SK-N-SH (cell line): ENCODE results near the gene PCYT1B. TPM values are rescaled to one million over a fixed set of nuclear protein-coding genes. Genes with fewer than 3 reads are reported as not detected.

Experiments
- CTCF ChIA-PET: fragments of 300-600, 350-600 bp; formaldehyde crosslinking; extraction: SDS; loops from one replicate; lab custom pipeline; 2021; lab: Yijun Ruan, JAX
- POLR2A ChIA-PET: fragments of 350-600 bp; sonication (Branson Sonifier 250); formaldehyde crosslinking; extraction: SDS; loops from one replicate; lab custom pipeline; 2020; ENCODE audit warnings: antibody characterized with exemption, inconsistent platforms; lab: Yijun Ruan, JAX
- DNase-seq: peaks from one replicate; pipeline ENCODE4 v3.0.0; 2012
- H2AFZ ChIP-seq: fragments of 200-600 bp; sonication (generic); 2 replicates; pipeline ENCODE4 v1.8.1; 2016; ENCODE audit warnings: antibody characterized with exemption, mild to moderate bottlenecking, low read depth
- H3F3A ChIP-seq: fragments of 200-600 bp; sonication (generic); replicated peaks from 2 replicates; pipeline ENCODE3; 2016; ENCODE audit warnings: antibody characterized with exemption, mild to moderate bottlenecking; ENCODE audit not compliant: insufficient read depth
- H3K27ac ChIP-seq, 2 experiments: fragments of 200-500 bp in 1 of 2; fragments of 200-600 bp in 1 of 2; sonication (Bioruptor generic) in 1 of 2; sonication (generic), shearing (Covaris generic) in 1 of 2; 2 replicates each; pipeline versions ENCODE4 v1.5.1 to v1.6.1; 2014 to 2016; ENCODE audit warnings: low read depth in 2 of 2, inconsistent platforms in 1 of 2, low read length in 1 of 2, mild to moderate bottlenecking in 1 of 2, mixed read lengths in 1 of 2
- H3K27me3 ChIP-seq: fragments of 200-600 bp; sonication (generic), shearing (Covaris generic); 2 replicates; pipeline ENCODE4 v1.6.1; 2016; ENCODE audit warnings: mixed run types; ENCODE audit not compliant: insufficient read depth
- H3K36me3 ChIP-seq, 2 experiments: fragments of 200-500 bp in 1 of 2; fragments of 200-600 bp in 1 of 2; sonication (Bioruptor generic) in 1 of 2; sonication (generic) in 1 of 2; replicated peaks in 1 of 2; 2 replicates each; pipeline versions ENCODE3 to v1.5.1; 2014 to 2016; ENCODE audit warnings: low read length in 1 of 2, mild to moderate bottlenecking in 1 of 2; ENCODE audit not compliant: insufficient read depth in 2 of 2, control insufficient read depth in 1 of 2
- H3K4me1 ChIP-seq, 2 experiments: fragments of 200-500 bp in 1 of 2; fragments of 200-600 bp in 1 of 2; sonication (Bioruptor generic) in 1 of 2; sonication (generic), shearing (Covaris generic) in 1 of 2; 2 replicates each; pipeline versions ENCODE4 v1.5.1 to v1.6.1; 2014 to 2016; ENCODE audit warnings: low read depth in 1 of 2, low read length in 1 of 2, mixed run types in 1 of 2; ENCODE audit not compliant: insufficient read depth in 2 of 2, control insufficient read depth in 1 of 2
- H3K4me2 ChIP-seq: fragments of 200-600 bp; sonication (generic), shearing (Covaris generic); 2 replicates; pipeline ENCODE4 v1.6.1; 2017; ENCODE audit warnings: mixed run types
- H3K4me3 ChIP-seq, 2 experiments: fragments of 200-500 bp in 1 of 2; fragments of 200-600 bp in 1 of 2; sonication (Bioruptor generic) in 1 of 2; sonication (generic), shearing (Covaris generic) in 1 of 2; 2 replicates each; pipeline versions ENCODE4 v1.5.1 to v1.8.1; 2014 to 2016; ENCODE audit warnings: low read depth in 2 of 2, inconsistent platforms in 1 of 2, low read length in 1 of 2, mild to moderate bottlenecking in 1 of 2, mixed read lengths in 1 of 2, moderate library complexity in 1 of 2
- H3K79me2 ChIP-seq: fragments of 200-600 bp; sonication (generic); 2 replicates; pipeline ENCODE4 v1.8.1; 2017; ENCODE audit warnings: mild to moderate bottlenecking; ENCODE audit not compliant: insufficient read depth
- H3K9ac ChIP-seq: fragments of 200-600 bp; sonication (generic); 2 replicates; pipeline ENCODE4 v1.6.1; 2017; ENCODE audit warnings: mixed run types
- H3K9me2 ChIP-seq: fragments of 200-600 bp; sonication (generic); 2 replicates; pipeline ENCODE4 v1.6.1; 2017; ENCODE audit warnings: mixed run types
- H3K9me3 ChIP-seq: fragments of 200-600 bp; sonication (generic); 2 replicates; pipeline ENCODE4 v1.6.1; 2017; ENCODE audit warnings: mixed run types, mild to moderate bottlenecking, moderate library complexity
- H4K20me1 ChIP-seq: fragments of 200-600 bp; sonication (generic); 2 replicates; pipeline ENCODE4 v1.6.1; 2017; ENCODE audit warnings: mild to moderate bottlenecking, mixed run types; ENCODE audit not compliant: insufficient read depth
- CTCF ChIP-seq: fragments of 200-600 bp; sonication (generic); IDR thresholded peaks from 2 replicates; pipeline ENCODE4 v1.6.1; 2017; ENCODE audit warnings: antibody characterized with exemption, mild to moderate bottlenecking, moderate library complexity
- FOSL2 ChIP-seq: IDR thresholded peaks from 2 replicates; pipeline ENCODE4 v1.4.0; 2012; ENCODE audit warnings: low read depth, mild to moderate bottlenecking, moderate library complexity, borderline replicate concordance
- FOXJ3 ChIP-seq: sonication (generic); formaldehyde crosslinking; IDR thresholded peaks from 2 replicates; pipeline ENCODE4 v1.5.1; 2020; ENCODE audit warnings: mild to moderate bottlenecking, missing genetic modification reagents
- GATA2 ChIP-seq: sonication (generic); formaldehyde crosslinking; IDR thresholded peaks from 2 replicates; pipeline ENCODE4 v1.5.0; 2020; ENCODE audit warnings: mild to moderate bottlenecking, missing genetic modification reagents
- MAX ChIP-seq: IDR thresholded peaks from 2 replicates; pipeline ENCODE4 v1.4.0; 2012; ENCODE audit warnings: low read depth
- MEF2A ChIP-seq: IDR thresholded peaks from 2 replicates; pipeline ENCODE4 v1.4.0; 2012; ENCODE audit warnings: low read depth, borderline replicate concordance
- MXI1 ChIP-seq: IDR thresholded peaks from 2 replicates; pipeline ENCODE4 v1.6.1; 2012; ENCODE audit warnings: mild to moderate bottlenecking, low read depth, low read length, improper control_type of control experiment
- NRF1 ChIP-seq: IDR thresholded peaks from 2 replicates; pipeline ENCODE4 v1.6.1; 2012; ENCODE audit warnings: low read depth, mild to moderate bottlenecking, low read length
- PBX3 ChIP-seq: IDR thresholded peaks from 2 replicates; pipeline ENCODE4; 2012
- RAD21 ChIP-seq: IDR thresholded peaks from 2 replicates; pipeline ENCODE4 v1.6.1; 2012; ENCODE audit warnings: mild to moderate bottlenecking, low read length
- RCOR1 ChIP-seq: fragments of 150-350 bp; IDR thresholded peaks from 2 replicates; pipeline ENCODE4 v1.6.1; 2017; ENCODE audit warnings: antibody characterized with exemption, low read length
- REST ChIP-seq: IDR thresholded peaks from 2 replicates; pipeline ENCODE4 v1.6.1; 2012; ENCODE audit warnings: mild to moderate bottlenecking, low read depth, low read length, moderate library complexity
- SMC3 ChIP-seq: IDR thresholded peaks from 2 replicates; pipeline ENCODE4 v1.6.1; 2012; ENCODE audit warnings: low read depth, low read length, improper control_type of control experiment
- TAF1 ChIP-seq: IDR thresholded peaks from 2 replicates; pipeline ENCODE4 v1.6.1; 2012; ENCODE audit warnings: low read depth, mild to moderate bottlenecking, low read length, moderate library complexity, borderline replicate concordance
- TCF12 ChIP-seq: IDR thresholded peaks from 2 replicates; pipeline ENCODE4 v1.4.0; 2012
- TEAD4 ChIP-seq: IDR thresholded peaks from 2 replicates; pipeline ENCODE4 v1.4.0; 2012; ENCODE audit warnings: mild to moderate bottlenecking, borderline replicate concordance; ENCODE audit not compliant: insufficient read depth
- YY1 ChIP-seq: IDR thresholded peaks from 2 replicates; pipeline ENCODE4 v1.4.0; 2012; ENCODE audit warnings: low read depth, mild to moderate bottlenecking
- WGBS: methylation state at CpG from one replicate; pipeline ENCODE4 v1.1.6; 2017; ENCODE audit warnings: low lambda C conversion rate; 5-methylcytosine and 5-hydroxymethylcytosine counted together
- polyA plus RNA-seq, 3 experiments: library from polyadenylated mRNA; depleted of rRNA; stranded (reverse); fragments of >200 nt; gene quantifications; 2 replicates each; pipeline ENCODE4 v1.2.3, GENCODE V29; 2012

PCYT1B gene
- polyA plus RNA-seq, 1 of the 3 experiments (the other 2 are of a cell fraction): 2.6 TPM

- Histone ChIP-seq H3F3A (no peaks in the 10 kb centered on the region), H3K4me1 (no peaks in the 10 kb centered on the region), H3K9ac (no peak overlapping the region), H3K27me3 (no peaks in the 10 kb centered on the region), H3K4me2 (no peak overlapping the region), H3K9me3 (no peaks in the 10 kb centered on the region), H3K9me2 (no peaks in the 10 kb centered on the region), H4K20me1 (no peaks in the 10 kb centered on the region), H3K36me3 (no peaks in the 10 kb centered on the region), H2AFZ (no peak overlapping the region), H3K79me2 (no peaks in the 10 kb centered on the region)
- POLR2A ChIA-PET: no interaction called here
- WGBS: 59% methylated on average over 1 of the region's 1 CpG
- no peak for DNase-seq
- CTCF ChIA-PET: no interaction called here
- no peak for TF ChIP-seq CTCF
- TF ChIP-seq, all 33 proteins: peak for 0
- Histone ChIP-seq H3K4me3 (no peak overlapping the region), H3K27ac (no peak overlapping the region)
These were observed 71.7 kb downstream of the PCYT1B start for GRCh38 chrX:24575496-24575895.

- CTCF ChIA-PET: no interaction called here
- Histone ChIP-seq H4K20me1 (no peaks in the 10 kb centered on the region), H3K36me3 (no peaks in the 10 kb centered on the region), H3K9ac (no peak overlapping the region), H3K27me3 (no peaks in the 10 kb centered on the region; the same call in 1 of the 2 replicates), H2AFZ (no peak overlapping the region), H3K4me2 (no peak overlapping the region), H3K79me2 (no peaks in the 10 kb centered on the region), H3K9me2 (no peaks in the 10 kb centered on the region), H3K27ac (no peak overlapping the region), H3F3A (no peaks in the 10 kb centered on the region), H3K9me3 (no peaks in the 10 kb centered on the region), H3K4me3 (no peak overlapping the region), H3K4me1 (no peaks in the 10 kb centered on the region)
- no peak for TF ChIP-seq TCF12
- TF ChIP-seq GATA2 (CRISPR knock-in tag): no peak
- no peak for TF ChIP-seq RAD21
- TF ChIP-seq MAX: no peak
- no peak for TF ChIP-seq NRF1
- no peak for TF ChIP-seq PBX3
- no peak for TF ChIP-seq SMC3
- TF ChIP-seq REST: no peak
- TF ChIP-seq TAF1: no peak
- no peak for TF ChIP-seq TEAD4
- TF ChIP-seq FOSL2: no peak
- TF ChIP-seq MXI1: no peak
- no peak for TF ChIP-seq MEF2A
- TF ChIP-seq FOXJ3 (CRISPR knock-in tag): no peak
- no peak for TF ChIP-seq RCOR1
- no peak for TF ChIP-seq YY1
- 35% methylated on average over 4 of the region's 4 CpGs for WGBS
- DNase-seq: no peak
- POLR2A ChIA-PET: no interaction called here
These were observed 72.4 kb downstream of the PCYT1B start for GRCh38 chrX:24574743-24575142.
